NCI-H128 (cell line): ENCODE results near the gene TNFRSF21.

Experiments
- DNase-seq: peaks from one replicate; lab custom pipeline; 2025; ENCODE audit not compliant: unreplicated experiment; lab: John Stamatoyannopoulos, UW

Gene TNFRSF21

GRCh38 chr6:47181681-47182080, 128.0 kb downstream of the TNFRSF21 start:
- no peak for DNase-seq
